K562 (cell line): ENCODE data around the gene APLP1. TPM values are rescaled to one million over a fixed set of nuclear protein-coding genes. Genes with fewer than 3 reads are reported as not detected.

Experiments used
- ATAC-seq: fragments of 200-7000 bp; cut with Tn5 transposase; 3 replicates; pipeline ENCODE4 v1.9.1; 2020; ENCODE audit warnings: moderate library complexity
- BruUV-seq: library from RNA; stranded (reverse); fragments of 400-500 nt; replicated peaks from 2 replicates; lab custom pipeline; 2021; lab: Mats Ljungman, UMichigan
- CTCF ChIA-PET: fragments of 300-600 bp; formaldehyde crosslinking; extraction: SDS; loops from one replicate; lab custom pipeline; 2021; ENCODE audit warnings: low intra/inter-chr PET ratio; lab: Yijun Ruan, JAX
- POLR2A ChIA-PET: fragments of 300-600, 350-650 bp; sonication (Branson Sonifier 250); formaldehyde crosslinking; extraction: SDS; loops from one replicate; lab custom pipeline; 2021; ENCODE audit warnings: antibody characterized with exemption, inconsistent platforms; lab: Yijun Ruan, JAX
- DNase-seq, 4 experiments: peaks; one replicate each; pipeline versions ENCODE4 v3.0.0 to v3.0.0-alpha.2; 2011 to 2018; ENCODE audit warnings: low spot score in 3 of 4, mixed read lengths in 3 of 4; ENCODE audit errors: extremely low read depth in 1 of 4
- FAIRE-seq: peaks from 2 replicates; lab custom pipeline; 2011; peaks lifted over from hg19 to GRCh38; lab: Jason Lieb, UNC
- H2AFZ ChIP-seq: 2 replicates; pipeline ENCODE4 v1.6.0; 2011; ENCODE audit warnings: low read depth, low read length, control low read depth, inconsistent platforms
- H3K27ac ChIP-seq: fragments of 200-600 bp; 3 replicates; pipeline ENCODE4 v1.8.0; 2011; ENCODE audit warnings: low read depth, mild to moderate bottlenecking, control low read depth, inconsistent platforms, low read length, moderate library complexity, mixed read lengths; ENCODE audit errors: extremely low read depth
- H3K27me3 ChIP-seq, 2 experiments: fragments of 300-600 bp in 1 of 2; 2 replicates in 1 of 2; 3 replicates in 1 of 2; pipeline versions ENCODE4 v1.6.0 to v1.8.0; 2011; ENCODE audit warnings: inconsistent platforms in 2 of 2, low read length in 2 of 2, mild to moderate bottlenecking in 1 of 2, mixed read lengths in 1 of 2, moderate library complexity in 1 of 2; ENCODE audit not compliant: control insufficient read depth in 2 of 2, insufficient read depth in 2 of 2
- H3K36me3 ChIP-seq: fragments of 300-600 bp; 3 replicates; pipeline ENCODE4 v1.8.0; 2011; ENCODE audit warnings: mild to moderate bottlenecking, low read length, inconsistent platforms; ENCODE audit not compliant: control insufficient read depth, insufficient read depth
- H3K4me1 ChIP-seq, 2 experiments: fragments of 200-600 bp in 1 of 2; replicated peaks in 1 of 2; 2 replicates in 1 of 2; 3 replicates in 1 of 2; pipeline versions ENCODE4 v1.5.1 to v1.8.0; 2011; ENCODE audit warnings: inconsistent platforms in 2 of 2, low read length in 2 of 2, mild to moderate bottlenecking in 1 of 2, mixed read lengths in 1 of 2, moderate library complexity in 1 of 2; ENCODE audit not compliant: control insufficient read depth in 2 of 2, insufficient read depth in 2 of 2
- H3K4me2 ChIP-seq: 2 replicates; pipeline ENCODE4 v1.6.1; 2011; ENCODE audit warnings: low read length, control low read depth, inconsistent platforms, mixed read lengths; ENCODE audit not compliant: insufficient read depth
- H3K4me3 ChIP-seq: fragments of 200-600 bp; sonication (generic), shearing (Covaris generic); 2 replicates; pipeline ENCODE4 v1.5.1; 2016; ENCODE audit warnings: control low read depth, inconsistent platforms
- H3K79me2 ChIP-seq: fragments of 200-600 bp; 3 replicates; pipeline ENCODE4 v1.8.0; 2011; ENCODE audit warnings: low read length, inconsistent platforms; ENCODE audit not compliant: control insufficient read depth, insufficient read depth
- H3K9ac ChIP-seq, 2 experiments: 2 replicates each; pipeline versions ENCODE4 v1.6.0 to v1.6.1; 2011; ENCODE audit warnings: low read depth in 2 of 2, low read length in 2 of 2, control low read depth in 1 of 2, inconsistent platforms in 1 of 2, mild to moderate bottlenecking in 1 of 2, mixed read lengths in 1 of 2; ENCODE audit not compliant: insufficient read depth in 1 of 2
- H3K9me1 ChIP-seq: one replicate; pipeline ENCODE4 v1.6.0; 2011; ENCODE audit warnings: inconsistent platforms, mild to moderate bottlenecking, low read length, moderate library complexity; ENCODE audit not compliant: control insufficient read depth, insufficient read depth
- H3K9me3 ChIP-seq: replicated peaks from 2 replicates; pipeline ENCODE4 v1.5.1; 2011; ENCODE audit warnings: low read depth, low read length, inconsistent platforms; ENCODE audit not compliant: control insufficient read depth, insufficient read depth
- H4K20me1 ChIP-seq: replicated peaks from 2 replicates; pipeline ENCODE4 v1.6.1; 2011; ENCODE audit warnings: low read length, inconsistent platforms, mixed read lengths; ENCODE audit not compliant: control insufficient read depth, insufficient read depth
- C11orf30 ChIP-seq: fragments of 450-650 bp; IDR thresholded peaks from 2 replicates; pipeline ENCODE4 v1.6.1; 2016; ENCODE audit warnings: low read depth, mild to moderate bottlenecking
- E2F8 ChIP-seq: fragments of 450-650 bp; IDR thresholded peaks from 2 replicates; pipeline ENCODE4 v1.7.1; 2018; ENCODE audit warnings: mild to moderate bottlenecking, low read depth; ENCODE audit not compliant: partially characterized antibody
- ELK1 ChIP-seq: sonication (generic); formaldehyde crosslinking; IDR thresholded peaks from 2 replicates; pipeline ENCODE4 v1.8.1; 2022; ENCODE audit warnings: missing genetic modification reagents
- MLLT1 ChIP-seq, 2 experiments: fragments of 450-650 bp; IDR thresholded peaks; 2 replicates each; pipeline ENCODE4 v1.6.1; 2016
- NFYB ChIP-seq: IDR thresholded peaks from 2 replicates; pipeline ENCODE4 v1.6.1; 2011; ENCODE audit warnings: mild to moderate bottlenecking, moderate library complexity; ENCODE audit not compliant: insufficient read length; ENCODE audit errors: extremely low read depth
- STAT5B ChIP-seq: fragments of 250-450 bp; sonication (Bioruptor Pico); IDR thresholded peaks from 2 replicates; pipeline ENCODE4 v1.8.0; 2021; ENCODE audit warnings: mild to moderate bottlenecking, inconsistent platforms
- XRCC5 ChIP-seq: fragments of 200-400 bp; formaldehyde crosslinking; IDR thresholded peaks from 2 replicates; pipeline ENCODE4 v1.6.1; 2017; ENCODE audit warnings: low read depth, mild to moderate bottlenecking, low read length
- ZHX1 ChIP-seq: fragments of 150-350 bp; conservative IDR thresholded peaks from 2 replicates; pipeline ENCODE4 v1.6.1; 2014; ENCODE audit warnings: low read length
- ZNF512 ChIP-seq: IDR thresholded peaks from 2 replicates; pipeline ENCODE4 v1.6.1; 2016; ENCODE audit warnings: missing genetic modification characterization, missing compliant biosample characterization
- WGBS: fragments of 100-300 bp; shearing (Covaris generic); methylation state at CpG from one replicate; pipeline ENCODE4 v1.1.6; 2016; ENCODE audit warnings: low coverage, mixed read lengths; ENCODE audit not compliant: insufficient coverage; ENCODE audit errors: missing lambda C conversion rate; 5-methylcytosine and 5-hydroxymethylcytosine counted together
- in situ Hi-C: fragments of 300-500 bp; cut with MboI; formaldehyde crosslinking; loops from 4 replicates; pipeline ENCODE4 v1.15.0; 2018; ENCODE audit warnings: inconsistent platforms, mixed read lengths
- intact Hi-C: fragments of 100-400 bp; cut with micrococcal nuclease; formaldehyde crosslinking; loops from 2 replicates; pipeline ENCODE4 v1.14.2; 2022
- polyA plus RNA-seq, 8 experiments: library from polyadenylated mRNA; depleted of rRNA in 4 of 8; stranded (reverse) in 5 of 8; unstranded in 3 of 8; fragments of >200 nt; fragmentation: Nextera tagmentation in 2 of 8; fragmentation: Illumina TruSeq in 1 of 8; extraction: Ambion mirVana in 2 of 8; extraction: Trizol in 1 of 8; gene quantifications; 2 replicates each; pipeline versions ENCODE4 v1.2.1 to v1.2.3, GENCODE V29; 2011 to 2014; ENCODE audit warnings: inconsistent platforms in 1 of 8, missing spikeins in 1 of 8
- total RNA-seq, 7 experiments: library from RNA; depleted of rRNA in 6 of 7; stranded (reverse); fragments of >200 nt in 6 of 7; fragmentation: Illumina TruSeq in 2 of 7; extraction: Trizol in 2 of 7; gene quantifications; 2 replicates each; pipeline versions ENCODE4 v1.2.1 to v1.2.3, GENCODE V29; 2011 to 2021; ENCODE audit warnings: low replicate concordance in 1 of 7

The APLP1 gene
- total and polyA plus RNA-seq, 9 of the 15 experiments (the other 6 are each of a cell fraction or from before 2014, with no cell fraction given), result 0.69 to 9.9 (median 4.7) TPM

GRCh38 chr19:35921012-35921411, 52.6 kb downstream of the APLP1 start:
- intact Hi-C loops, result no loop called here
- in situ Hi-C loops, result no loop called here
- no TSS peak for BruUV-seq
- Histone ChIP-seq H2AFZ (no peak overlapping the region), H3K4me2 (no peak overlapping the region), H3K9me1 (no peaks in the 10 kb centered on the region), H3K9me3 (no peaks in the 10 kb centered on the region), H3K4me3 (no peak overlapping the region), H4K20me1 (no peaks in the 10 kb centered on the region), H3K9ac (no peak overlapping the region), H3K27me3 (peaks cover 6 to 39% of the 10 kb centered on the region in 2 experiments; a peak in 4 of 5 replicates), H3K36me3 (no peaks in the 10 kb centered on the region), H3K27ac (no peak overlapping the region), H3K4me1 (no peaks in the 10 kb centered on the region; a peak in 1 of 5 replicates), H3K79me2 (no peaks in the 10 kb centered on the region)
- ATAC-seq, result no peak
- no peak for DNase-seq
- CTCF ChIA-PET, result no interaction called here
- 2% methylated on average over 6 of the region's 6 CpGs for WGBS
- no peak for FAIRE-seq
- POLR2A ChIA-PET, result interaction anchor here (0.6 to 0.8 kb wide), 2 partner anchors 13 to 377 kb away, joined by 3 read pairs; partner anchors contain the start of gene TYROBP
- TF ChIP-seq ZHX1 (no peak), STAT5B (CRISPR knock-in tag) (no peak), NFYB (no peak), MLLT1 (IDR thresholded peaks at IDR 0.05) (no peak), C11orf30 (no peak), ELK1 (no peak), E2F8 (no peak), ZNF512 (tag) (no peak), XRCC5 (no peak)
